Large intestine (tissue), 3 donors: ENCODE data around the gene LDB3. TPM values are rescaled to one million over a fixed set of nuclear protein-coding genes. Genes with fewer than 3 reads are reported as not detected.

Experiments used
- DNase-seq, 2 donors: peaks; one replicate each; pipeline versions ENCODE4 v3.0.0 to v3.0.0-alpha.2; 2013
- H3K27ac ChIP-seq: one replicate; pipeline ENCODE4 v1.5.1; 2013; ENCODE audit warnings: low read length
- H3K27me3 ChIP-seq: 2 replicates; pipeline ENCODE4 v1.6.1; 2013; ENCODE audit warnings: low read length; ENCODE audit not compliant: control insufficient read depth, insufficient read depth
- H3K36me3 ChIP-seq: 2 replicates; pipeline ENCODE4 v1.6.1; 2013; ENCODE audit warnings: low read length; ENCODE audit not compliant: control insufficient read depth, insufficient read depth
- H3K4me1 ChIP-seq: one replicate; pipeline ENCODE4 v1.6.1; 2013; ENCODE audit warnings: low read length; ENCODE audit not compliant: control insufficient read depth, insufficient read depth
- H3K4me3 ChIP-seq: one replicate; pipeline ENCODE4 v1.5.1; 2013; ENCODE audit warnings: low read length
- H3K9me3 ChIP-seq: one replicate; pipeline ENCODE4 v1.6.1; 2013; ENCODE audit warnings: mild to moderate bottlenecking, low read depth, low read length, moderate library complexity; ENCODE audit not compliant: control insufficient read depth
- WGBS: methylation state at CpG from one replicate; pipeline ENCODE4 v1.1.5; 2013; ENCODE audit warnings: low lambda C conversion rate; ENCODE audit not compliant: insufficient coverage; 5-methylcytosine and 5-hydroxymethylcytosine counted together
- polyA plus RNA-seq: library from polyadenylated mRNA; unstranded; fragments of 120-200 nt; gene quantifications from one replicate; pipeline ENCODE4 v1.2.1, GENCODE V29; 2013

The LDB3 gene
- polyA plus RNA-seq, 1 donor: 4.0 TPM

GRCh38 chr10:86658261-86658741 is 10.0 kb upstream of the LDB3 start:
- Histone ChIP-seq H3K9me3 (no peaks in the 10 kb centered on the region), H3K36me3 (no peaks in the 10 kb centered on the region), H3K27ac (no peak overlapping the region), H3K27me3 (no peaks in the 10 kb centered on the region), H3K4me3 (no peak overlapping the region), H3K4me1 (no peaks in the 10 kb centered on the region)
- WGBS: no CpG with 5 or more reads among the region's 12 CpGs
- no peak for DNase-seq

- Histone ChIP-seq H3K27ac (no peak overlapping the region), H3K36me3 (no peaks in the 10 kb centered on the region), H3K27me3 (no peaks in the 10 kb centered on the region), H3K4me3 (no peak overlapping the region), H3K9me3 (no peaks in the 10 kb centered on the region), H3K4me1 (no peaks in the 10 kb centered on the region)
- DNase-seq: no peak
- WGBS: no CpG with 5 or more reads among the region's 3 CpGs
These were observed 9.6 kb upstream of the LDB3 start for GRCh38 chr10:86658751-86659150.

GRCh38 chr10:86659161-86659691 is 9.1 kb upstream of the LDB3 start:
- Histone ChIP-seq H3K9me3 (no peaks in the 10 kb centered on the region), H3K4me3 (no peak overlapping the region), H3K27me3 (no peaks in the 10 kb centered on the region), H3K27ac (no peak overlapping the region), H3K4me1 (no peaks in the 10 kb centered on the region), H3K36me3 (no peaks in the 10 kb centered on the region)
- 88% methylated on average over 4 of the region's 19 CpGs for WGBS
- no peak for DNase-seq

GRCh38 chr10:86659721-86660453 is 8.4 kb upstream of the LDB3 start:
- H3K27me3 ChIP-seq: no peaks in the 10 kb centered on the region
- H3K9me3 ChIP-seq: no peaks in the 10 kb centered on the region
- no peak for DNase-seq
- H3K4me3 ChIP-seq: no peak overlapping the region
- no CpG with 5 or more reads among the region's 17 CpGs for WGBS
- H3K4me1 ChIP-seq: no peaks in the 10 kb centered on the region
- no peak overlapping the region for H3K27ac ChIP-seq
- no peaks in the 10 kb centered on the region for H3K36me3 ChIP-seq

GRCh38 chr10:86661161-86662025 is 6.9 kb upstream of the LDB3 start:
- DNase-seq: no peak
- Histone ChIP-seq H3K4me3 (no peak overlapping the region), H3K27me3 (no peaks in the 10 kb centered on the region), H3K36me3 (no peaks in the 10 kb centered on the region), H3K27ac (no peak overlapping the region), H3K4me1 (no peaks in the 10 kb centered on the region), H3K9me3 (no peaks in the 10 kb centered on the region)
- no CpG with 5 or more reads among the region's 17 CpGs for WGBS

- H3K27ac ChIP-seq: no peak overlapping the region
- no peak for DNase-seq
These were observed 5.9 kb upstream of the LDB3 start for GRCh38 chr10:86662186-86663045.

GRCh38 chr10:86663046-86663345 is 5.3 kb upstream of the LDB3 start:
- no peaks in the 10 kb centered on the region for H3K36me3 ChIP-seq
- H3K9me3 ChIP-seq: no peaks in the 10 kb centered on the region
- no peak overlapping the region for H3K27ac ChIP-seq
- no peak for DNase-seq
- no peaks in the 10 kb centered on the region for H3K27me3 ChIP-seq
- WGBS: no CpG with 5 or more reads among the region's 8 CpGs
- H3K4me1 ChIP-seq: no peaks in the 10 kb centered on the region
- no peak overlapping the region for H3K4me3 ChIP-seq

More at GRCh38 chr10:86662186-86663045, 5.9 kb upstream of the LDB3 start:
- Histone ChIP-seq H3K27me3 (no peaks in the 10 kb centered on the region), H3K36me3 (no peaks in the 10 kb centered on the region), H3K4me1 (no peaks in the 10 kb centered on the region), H3K9me3 (no peaks in the 10 kb centered on the region), H3K4me3 (no peak overlapping the region)
- WGBS: no CpG with 5 or more reads among the region's 19 CpGs

GRCh38 chr10:86663576-86664339 is 4.6 kb upstream of the LDB3 start:
- Histone ChIP-seq H3K27ac (no peak overlapping the region), H3K4me3 (no peak overlapping the region), H3K9me3 (no peaks in the 10 kb centered on the region), H3K4me1 (no peaks in the 10 kb centered on the region), H3K36me3 (no peaks in the 10 kb centered on the region), H3K27me3 (no peaks in the 10 kb centered on the region)
- DNase-seq: no peak
- WGBS: no CpG with 5 or more reads among the region's 10 CpGs

- H3K27ac ChIP-seq: no peak overlapping the region
- H3K36me3 ChIP-seq: no peaks in the 10 kb centered on the region
- no peaks in the 10 kb centered on the region for H3K9me3 ChIP-seq
- no peaks in the 10 kb centered on the region for H3K4me1 ChIP-seq
- H3K4me3 ChIP-seq: no peak overlapping the region
- DNase-seq: peak in 1 of 2 donors; percentile 39
- no CpG with 5 or more reads among the region's 13 CpGs for whole genome bisulfite sequencing
- no peaks in the 10 kb centered on the region for H3K27me3 ChIP-seq
These were observed 3.7 kb upstream of the LDB3 start for GRCh38 chr10:86664341-86665217.
